GM23338 (cell line): ENCODE data around the gene BEND6. TPM values are rescaled to one million over a fixed set of nuclear protein-coding genes. Genes with fewer than 3 reads are reported as not detected.

Experiments
- ATAC-seq: fragments of 200-7000 bp; cut with Tn5 transposase; 3 replicates; pipeline ENCODE4 v1.9.1; 2020
- DNase-seq: peaks from one replicate; pipeline ENCODE4 v3.0.0-alpha.2; 2015; ENCODE audit warnings: low spot score
- H2AFZ ChIP-seq: fragments of 200-600 bp; sonication (generic); 2 replicates; pipeline ENCODE4 v1.8.0; 2016; ENCODE audit warnings: antibody characterized with exemption, mild to moderate bottlenecking, moderate library complexity
- H3F3A ChIP-seq: fragments of 200-600 bp; sonication (generic); replicated peaks from 2 replicates; pipeline ENCODE4 v1.8.0; 2017; ENCODE audit warnings: antibody characterized with exemption, mixed run types, low read depth
- H3K27ac ChIP-seq: fragments of 200-600 bp; sonication (generic); 2 replicates; pipeline ENCODE4 v1.6.1; 2016; ENCODE audit warnings: low read depth
- H3K27me3 ChIP-seq: fragments of 200-600 bp; sonication (generic); 2 replicates; pipeline ENCODE4 v1.8.0; 2016; ENCODE audit warnings: mild to moderate bottlenecking, mixed run types, moderate library complexity; ENCODE audit not compliant: insufficient read depth
- H3K36me3 ChIP-seq: fragments of 200-600 bp; sonication (generic); 2 replicates; pipeline ENCODE4 v1.8.0; 2016; ENCODE audit warnings: mild to moderate bottlenecking; ENCODE audit not compliant: insufficient read depth
- H3K4me1 ChIP-seq: fragments of 200-600 bp; sonication (generic); 2 replicates; pipeline ENCODE4 v1.8.0; 2016; ENCODE audit warnings: mild to moderate bottlenecking, moderate library complexity; ENCODE audit not compliant: insufficient read depth
- H3K4me2 ChIP-seq: fragments of 200-600 bp; sonication (generic); 2 replicates; pipeline ENCODE4 v1.7.1; 2017; ENCODE audit warnings: mixed run types
- H3K4me3 ChIP-seq: fragments of 200-600 bp; sonication (generic); 2 replicates; pipeline ENCODE4 v1.6.1; 2016; ENCODE audit warnings: mixed run types
- H3K79me2 ChIP-seq: fragments of 200-600 bp; sonication (generic); replicated peaks from 2 replicates; pipeline ENCODE4 v1.8.0; 2017; ENCODE audit warnings: mild to moderate bottlenecking; ENCODE audit not compliant: insufficient read depth
- H3K9me2 ChIP-seq: fragments of 200-600 bp; sonication (generic); 2 replicates; pipeline ENCODE4 v1.8.0; 2017; ENCODE audit not compliant: insufficient read depth
- H4K20me1 ChIP-seq: fragments of 200-600 bp; sonication (generic); replicated peaks from 2 replicates; pipeline ENCODE4 v1.8.0; 2017; ENCODE audit warnings: mild to moderate bottlenecking; ENCODE audit not compliant: insufficient read depth
- H3K27ac Mint-ChIP-seq: 2 replicates; pipeline ENCODE4 v1.8.0; 2020; ENCODE audit warnings: inconsistent platforms, mild to moderate bottlenecking, moderate library complexity, mixed read lengths
- H3K27me3 Mint-ChIP-seq: 3 replicates; pipeline ENCODE4 v1.8.0; 2022; ENCODE audit warnings: low read depth, mild to moderate bottlenecking, moderate library complexity, mixed read lengths, inconsistent platforms; ENCODE audit not compliant: insufficient read depth, poor library complexity
- H3K36me3 Mint-ChIP-seq: 3 replicates; pipeline ENCODE4 v1.8.0; 2021; ENCODE audit warnings: low read depth, mild to moderate bottlenecking, inconsistent platforms, moderate library complexity, mixed read lengths
- H3K4me1 Mint-ChIP-seq: 3 replicates; pipeline ENCODE4 v1.8.0; 2020; ENCODE audit warnings: mild to moderate bottlenecking, inconsistent platforms, mixed read lengths
- H3K4me3 Mint-ChIP-seq: 3 replicates; pipeline ENCODE4 v1.8.0; 2021; ENCODE audit warnings: moderate library complexity, mild to moderate bottlenecking, inconsistent platforms, mixed read lengths
- H3K9me3 Mint-ChIP-seq: 3 replicates; pipeline ENCODE4 v1.8.0; 2020; ENCODE audit warnings: moderate library complexity, mild to moderate bottlenecking, inconsistent platforms, mixed read lengths
- CREB1 ChIP-seq: fragments of 250-450 bp; sonication (Bioruptor Pico); IDR thresholded peaks from 2 replicates; pipeline ENCODE4 v1.5.0; 2020; ENCODE audit warnings: low read depth, mild to moderate bottlenecking, moderate library complexity
- CTCF ChIP-seq, 2 experiments: fragments of 200-600 bp in 1 of 2; sonication (generic) in 1 of 2; conservative IDR thresholded peaks; 2 replicates each; pipeline versions ENCODE4 v1.5.1 to v1.6.1; 2016 to 2017; ENCODE audit warnings: antibody characterized with exemption in 2 of 2, low read depth in 2 of 2, mild to moderate bottlenecking in 2 of 2, moderate library complexity in 1 of 2
- ETS1 ChIP-seq: IDR thresholded peaks from 2 replicates; pipeline ENCODE4 v1.6.1; 2016; ENCODE audit warnings: antibody characterized with exemption
- EZH2 ChIP-seq: fragments of 200-600 bp; sonication (generic); IDR thresholded peaks from one replicate; pipeline ENCODE4 v1.8.0; 2017; ENCODE audit warnings: antibody characterized with exemption, mild to moderate bottlenecking, low read depth; ENCODE audit not compliant: unreplicated experiment
- JUNB ChIP-seq: IDR thresholded peaks from one replicate; pipeline ENCODE4 v1.6.1; 2016; ENCODE audit warnings: antibody characterized with exemption; ENCODE audit not compliant: unreplicated experiment
- NANOG ChIP-seq: IDR thresholded peaks from 2 replicates; pipeline ENCODE4 v1.6.1; 2016; ENCODE audit warnings: antibody characterized with exemption, borderline replicate concordance
- REST ChIP-seq: IDR thresholded peaks from one replicate; pipeline ENCODE4 v1.6.1; 2018; ENCODE audit warnings: antibody characterized with exemption; ENCODE audit not compliant: unreplicated experiment
- STAT1 ChIP-seq: IDR thresholded peaks from one replicate; pipeline ENCODE4 v1.6.1; 2016; ENCODE audit warnings: antibody characterized with exemption; ENCODE audit not compliant: unreplicated experiment
- ZNF331 ChIP-seq: fragments of 250-450 bp; sonication (Bioruptor Pico); IDR thresholded peaks from 2 replicates; pipeline ENCODE4 v1.5.0; 2020; ENCODE audit warnings: low read depth, mild to moderate bottlenecking, moderate library complexity
- ZNF462 ChIP-seq: fragments of 250-450 bp; sonication (Bioruptor Pico); IDR thresholded peaks from 2 replicates; pipeline ENCODE4 v1.5.0; 2020; ENCODE audit warnings: mild to moderate bottlenecking, moderate library complexity
- polyA plus RNA-seq: library from polyadenylated mRNA; unstranded; fragments of >200 nt; fragmentation: Nextera tagmentation; extraction: Ambion mirVana; gene quantifications from 2 replicates; pipeline ENCODE4 v1.2.1, GENCODE V29; 2016
- total RNA-seq: library from RNA; depleted of rRNA; stranded (reverse); fragments of >200 nt; shearing (Covaris generic); gene quantifications from 2 replicates; pipeline ENCODE4 v1.2.3, GENCODE V29; 2014

BEND6 gene
- total and polyA plus RNA-seq, 2 experiments from 2014 or later: 6.0 to 6.7 TPM

- H3K4me3 ChIP-seq: no peak overlapping the region
- no peaks in the 10 kb centered on the region for H3K36me3 ChIP-seq
- H3K4me1 ChIP-seq: peaks cover 13% of the 10 kb centered on the region
- TF ChIP-seq ETS1: no peak
- TF ChIP-seq ZNF331: no peak
- no peak for TF ChIP-seq ZNF462 (CRISPR knock-in tag)
- no peak for TF ChIP-seq JUNB
- no peak for TF ChIP-seq STAT1
- TF ChIP-seq CTCF (conservative IDR thresholded peaks at IDR 0.05; ENCODE audit: low read depth in 2 of 2): no peak
- TF ChIP-seq REST: no peak
- TF ChIP-seq CREB1: no peak
- TF ChIP-seq NANOG: no peak
- TF ChIP-seq EZH2: no peak
- Mint-ChIP-seq H3K4me1 (peaks cover 15% of the 10 kb centered on the region), H3K4me3 (no peak overlapping the region), H3K27ac (no peak overlapping the region), H3K9me3 (no peaks in the 10 kb centered on the region), H3K36me3 (peaks cover 11% of the 10 kb centered on the region; the same call in 2 of the 3 replicates), H3K27me3 (peaks cover 3% of the 10 kb centered on the region)
- no peak overlapping the region for H3K27ac ChIP-seq
- H4K20me1 ChIP-seq: no peaks in the 10 kb centered on the region
- no peak overlapping the region for H3K4me2 ChIP-seq
- H3F3A ChIP-seq: no peaks in the 10 kb centered on the region
- H3K79me2 ChIP-seq: peaks cover 18% of the 10 kb centered on the region
- no peaks in the 10 kb centered on the region for H3K9me2 ChIP-seq
- DNase-seq: no peak
- no peak overlapping the region for H2AFZ ChIP-seq
- ATAC-seq: no peak
- peaks cover 3% of the 10 kb centered on the region; the same call in 1 of the 2 replicates for H3K27me3 ChIP-seq
Measured at GRCh38 chr6:57044568-57044967, 89.7 kb downstream of the BEND6 start.
